HUES64 (cell line): ENCODE measurements around the gene GRAMD1B.
A peak's percentile ranks its signal among the peaks of the same experiment; 100 is the strongest.

ENCODE experiments used
- H3K27ac ChIP-seq: 2 replicates; pipeline ENCODE4 v1.7.0; 2013; ENCODE audit warnings: low read depth, low read length, inconsistent platforms
- H3K27me3 ChIP-seq: 2 replicates; pipeline ENCODE4 v1.6.1; 2013; ENCODE audit warnings: mild to moderate bottlenecking, low read length; ENCODE audit not compliant: insufficient read depth
- H3K36me3 ChIP-seq: 2 replicates; pipeline ENCODE4 v1.6.1; 2013; ENCODE audit warnings: mild to moderate bottlenecking, low read length; ENCODE audit not compliant: insufficient read depth
- H3K4me1 ChIP-seq: 2 replicates; pipeline ENCODE4 v1.6.1; 2013; ENCODE audit warnings: mild to moderate bottlenecking, low read length, moderate library complexity; ENCODE audit not compliant: insufficient read depth
- H3K4me3 ChIP-seq: 2 replicates; pipeline ENCODE4 v1.5.1; 2013; ENCODE audit warnings: mild to moderate bottlenecking, low read length, moderate library complexity
- H3K9ac ChIP-seq: 2 replicates; pipeline ENCODE4 v1.6.1; 2013; ENCODE audit warnings: mild to moderate bottlenecking, low read depth, low read length
- H3K9me3 ChIP-seq: 2 replicates; pipeline ENCODE4 v1.6.1; 2013; ENCODE audit warnings: low read depth, low read length; ENCODE audit not compliant: insufficient read depth
- WGBS: fragments of 150-250, 120-280 bp; methylation state at CpG from one replicate; pipeline ENCODE4 v1.1.7; 2013; ENCODE audit warnings: missing lambda C conversion rate; 5-methylcytosine and 5-hydroxymethylcytosine counted together

GRAMD1B gene

DNA sequence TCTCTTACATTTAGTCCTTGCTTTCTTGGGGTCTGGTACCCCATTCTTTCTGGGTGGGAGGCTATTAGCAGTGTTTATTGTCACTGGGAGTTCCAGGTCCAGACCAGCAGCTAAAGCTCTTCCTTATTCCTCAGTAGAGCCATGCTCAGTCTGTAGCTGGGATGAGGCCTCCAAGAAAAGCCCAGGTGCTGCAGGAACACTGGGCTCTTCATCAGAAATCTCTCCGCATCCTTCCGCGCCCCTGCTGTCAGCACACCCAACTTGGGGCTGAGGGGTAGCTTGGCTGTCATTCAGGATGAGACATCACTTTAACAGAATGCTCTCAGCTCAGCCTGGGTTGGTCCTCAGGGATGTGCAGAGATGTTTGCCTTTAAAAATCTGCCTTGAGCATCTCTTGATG, 97.5 kb downstream of the GRAMD1B start:
- H3K27me3 ChIP-seq: no peaks in the 10 kb centered on the region
- H3K27ac ChIP-seq: no peak overlapping the region
- no peaks in the 10 kb centered on the region for H3K9me3 ChIP-seq
- peaks cover 28% of the 10 kb centered on the region for H3K4me1 ChIP-seq
- no peaks in the 10 kb centered on the region for H3K36me3 ChIP-seq
- H3K4me3 ChIP-seq: no peak overlapping the region
- WGBS: 96% methylated on average over 3 of the region's 3 CpGs
- no peak overlapping the region for H3K9ac ChIP-seq

DNA sequence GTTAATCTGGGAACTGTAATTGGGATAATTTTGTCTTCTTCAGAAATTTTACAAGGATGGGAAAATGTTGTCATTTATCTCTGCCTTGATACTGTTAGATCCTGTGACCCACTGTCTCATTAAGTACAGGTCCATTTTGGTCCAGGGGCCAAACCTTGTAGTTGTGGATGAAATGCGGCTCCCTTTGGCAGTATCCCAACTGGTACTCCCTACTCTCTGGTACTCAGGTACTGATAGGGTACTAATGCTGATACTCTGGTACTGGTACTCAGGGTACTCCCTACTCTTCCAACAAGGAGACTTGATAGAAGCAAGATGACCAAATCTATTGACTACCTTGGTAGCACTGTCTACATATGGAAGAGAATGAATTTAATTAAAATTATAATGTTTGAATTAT, 97.9 kb downstream of the GRAMD1B start:
- WGBS: 88% methylated on average over 1 of the region's 1 CpG
- H3K4me1 ChIP-seq: peaks cover 28% of the 10 kb centered on the region
- no peaks in the 10 kb centered on the region for H3K36me3 ChIP-seq
- H3K27ac ChIP-seq: no peak overlapping the region
- H3K9ac ChIP-seq: no peak overlapping the region
- H3K27me3 ChIP-seq: no peaks in the 10 kb centered on the region
- no peaks in the 10 kb centered on the region for H3K9me3 ChIP-seq
- no peak overlapping the region for H3K4me3 ChIP-seq

- Histone ChIP-seq H3K27ac (no peak overlapping the region), H3K4me1 (peaks cover 24% of the 10 kb centered on the region), H3K27me3 (no peaks in the 10 kb centered on the region), H3K4me3 (no peak overlapping the region), H3K9me3 (no peaks in the 10 kb centered on the region), H3K36me3 (no peaks in the 10 kb centered on the region), H3K9ac (no peak overlapping the region)
- 88% methylated on average over 7 of the region's 7 CpGs for WGBS
Observed at GRCh38 chr11:123531325-123531724, 101.3 kb downstream of the GRAMD1B start.

DNA sequence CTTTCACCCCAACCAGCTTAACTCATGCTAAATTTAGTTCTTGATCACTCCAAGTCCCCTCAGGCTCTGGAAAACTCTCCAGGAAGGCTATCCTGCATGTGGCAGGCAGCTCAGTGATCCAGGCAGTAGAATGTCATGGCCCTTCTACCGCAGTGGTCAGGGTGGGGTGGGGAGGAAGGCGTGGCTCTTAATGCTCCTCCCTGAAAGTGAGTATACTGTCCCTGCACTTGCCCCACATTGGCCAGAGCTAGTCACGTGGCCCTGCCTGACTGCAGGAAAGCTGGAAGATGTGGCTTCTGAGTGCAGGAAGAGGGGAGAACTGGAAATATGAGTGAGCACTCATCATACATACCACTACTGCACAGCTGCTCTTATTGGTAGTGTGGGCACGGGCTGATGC, 102.1 kb downstream of the GRAMD1B start:
- whole genome bisulfite sequencing: 93% methylated on average over 4 of the region's 4 CpGs
- Histone ChIP-seq H3K4me3 (no peak overlapping the region), H3K9me3 (no peaks in the 10 kb centered on the region), H3K27ac (no peak overlapping the region), H3K9ac (no peak overlapping the region), H3K36me3 (no peaks in the 10 kb centered on the region), H3K4me1 (peaks cover 30% of the 10 kb centered on the region), H3K27me3 (no peaks in the 10 kb centered on the region)

GRCh38 chr11:123535401-123535800, 105.3 kb downstream of the GRAMD1B start:
- Histone ChIP-seq H3K27me3 (no peaks in the 10 kb centered on the region), H3K4me1 (peaks cover 42% of the 10 kb centered on the region)
- WGBS: 94% methylated on average over 4 of the region's 4 CpGs

GRCh38 chr11:123536690-123537437, 106.8 kb downstream of the GRAMD1B start:
- 56% methylated on average over 2 of the region's 2 CpGs for WGBS
- H3K9me3 ChIP-seq: no peaks in the 10 kb centered on the region
- H3K27ac ChIP-seq: peak overlapping the region; percentile 98
- no peaks in the 10 kb centered on the region for H3K27me3 ChIP-seq
- H3K9ac ChIP-seq: peak overlapping the region; percentile 34; the same call in 1 of the 2 replicates
- H3K36me3 ChIP-seq: no peaks in the 10 kb centered on the region
- H3K4me1 ChIP-seq: peaks cover 33% of the 10 kb centered on the region
- H3K4me3 ChIP-seq: peak overlapping the region; percentile 15

More at GRCh38 chr11:123535401-123535800, 105.3 kb downstream of the GRAMD1B start:
- H3K9me3 ChIP-seq: no peaks in the 10 kb centered on the region
- no peak overlapping the region for H3K4me3 ChIP-seq
- no peaks in the 10 kb centered on the region for H3K36me3 ChIP-seq
- H3K9ac ChIP-seq: no peak overlapping the region
- H3K27ac ChIP-seq: peak overlapping the region; percentile 98; the same call in 1 of the 2 replicates

DNA sequence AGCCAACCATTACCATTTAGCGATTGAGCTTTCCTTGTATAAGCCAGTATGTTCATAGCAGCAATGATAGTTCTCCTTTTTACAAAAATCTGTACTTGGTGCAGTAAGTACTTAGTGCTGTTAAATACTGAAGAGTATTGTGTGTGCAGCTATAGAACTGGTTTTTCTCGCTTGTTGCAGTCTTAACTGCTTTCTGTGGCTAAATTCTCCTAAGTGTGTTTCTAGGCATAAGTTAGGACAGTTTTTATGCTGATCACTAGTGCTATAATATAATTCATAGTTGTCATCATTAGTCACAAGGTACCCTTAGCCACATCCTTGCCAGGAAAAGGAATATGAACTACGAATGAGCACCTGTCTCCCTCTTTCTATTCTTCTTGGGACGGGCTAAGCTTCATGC, 107.7 kb downstream of the GRAMD1B start:
- Histone ChIP-seq H3K4me1 (peaks cover 33% of the 10 kb centered on the region), H3K9me3 (no peaks in the 10 kb centered on the region), H3K36me3 (no peaks in the 10 kb centered on the region), H3K27me3 (no peaks in the 10 kb centered on the region), H3K27ac (peak overlapping the region; percentile 98), H3K9ac (peak overlapping the region; percentile 34; the same call in 1 of the 2 replicates), H3K4me3 (0 out of 2 replicates have a peak overlapping the region, but pooled peaks have one; percentile 15)
- WGBS: 86% methylated on average over 4 of the region's 4 CpGs

DNA sequence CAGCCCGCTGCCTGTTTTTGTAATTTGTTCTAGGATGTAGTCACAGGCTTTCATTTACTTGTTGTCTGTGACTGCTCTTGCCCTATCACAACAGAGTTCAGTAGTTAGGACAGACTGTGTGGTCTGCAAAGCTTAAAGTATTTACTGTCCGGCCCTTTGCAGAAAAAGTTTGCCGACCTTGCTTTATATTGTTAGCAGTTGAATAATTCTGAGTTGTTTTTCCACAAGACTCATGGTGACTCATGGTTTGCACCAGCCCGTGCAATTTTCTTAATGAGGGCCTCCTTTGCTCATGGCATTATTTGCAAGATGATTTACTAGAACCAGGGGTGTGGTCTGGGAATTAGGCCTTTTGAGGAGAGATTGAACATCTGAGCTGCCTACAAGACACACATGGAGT, 113.7 kb downstream of the GRAMD1B start:
- H3K9me3 ChIP-seq: no peaks in the 10 kb centered on the region
- H3K9ac ChIP-seq: no peak overlapping the region
- no peak overlapping the region for H3K4me3 ChIP-seq
- H3K4me1 ChIP-seq: peaks cover 9% of the 10 kb centered on the region; the same call in 1 of the 2 replicates
- 97% methylated on average over 4 of the region's 4 CpGs for WGBS
- no peak overlapping the region for H3K27ac ChIP-seq
- no peaks in the 10 kb centered on the region for H3K27me3 ChIP-seq
- no peaks in the 10 kb centered on the region for H3K36me3 ChIP-seq

GRCh38 chr11:123544631-123545375, 114.7 kb downstream of the GRAMD1B start:
- Histone ChIP-seq H3K4me3 (no peak overlapping the region), H3K4me1 (peaks cover 13% of the 10 kb centered on the region; the same call in 1 of the 2 replicates), H3K9ac (no peak overlapping the region), H3K27me3 (no peaks in the 10 kb centered on the region), H3K27ac (no peak overlapping the region), H3K9me3 (no peaks in the 10 kb centered on the region), H3K36me3 (no peaks in the 10 kb centered on the region)
- WGBS: 90% methylated on average over 16 of the region's 16 CpGs

DNA sequence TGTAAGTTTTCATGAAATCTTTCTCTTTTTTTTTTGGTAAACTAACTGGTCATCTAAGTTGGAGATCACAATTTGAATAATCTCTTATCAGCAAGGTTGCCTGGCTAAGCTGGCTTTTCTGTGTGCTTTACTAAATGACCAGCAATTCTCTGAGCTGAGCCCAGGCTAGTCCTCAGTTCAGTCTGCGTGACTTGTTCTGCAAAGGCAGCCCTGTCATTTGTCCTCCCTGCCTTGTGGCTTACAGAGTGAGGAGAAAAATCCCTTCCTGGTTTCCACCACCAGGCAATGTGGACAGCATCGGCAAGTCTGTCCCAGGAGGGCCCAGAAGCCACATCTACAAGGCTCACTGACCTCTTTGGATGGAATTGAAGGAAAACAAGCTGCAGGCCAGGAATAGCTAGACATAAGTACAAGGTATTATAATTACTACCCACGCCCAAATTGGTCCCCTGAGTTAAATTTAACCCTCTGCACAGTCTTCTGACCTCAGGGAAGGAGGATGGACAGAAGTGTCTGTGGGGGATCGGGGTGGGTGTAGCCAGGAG, 115.7 kb downstream of the GRAMD1B start:
- H3K27me3 ChIP-seq: no peaks in the 10 kb centered on the region
- no peaks in the 10 kb centered on the region for H3K9me3 ChIP-seq
- peaks cover 23% of the 10 kb centered on the region; the same call in 1 of the 2 replicates for H3K4me1 ChIP-seq
- WGBS: 92% methylated on average over 3 of the region's 4 CpGs
- H3K9ac ChIP-seq: no peak overlapping the region
- H3K4me3 ChIP-seq: no peak overlapping the region
- no peaks in the 10 kb centered on the region for H3K36me3 ChIP-seq
- no peak overlapping the region for H3K27ac ChIP-seq

GRCh38 chr11:123546515-123546914, 116.4 kb downstream of the GRAMD1B start:
- H3K4me1 ChIP-seq: peaks cover 25% of the 10 kb centered on the region; the same call in 1 of the 2 replicates
- H3K9me3 ChIP-seq: no peaks in the 10 kb centered on the region
- no peak overlapping the region for H3K27ac ChIP-seq
- H3K36me3 ChIP-seq: no peaks in the 10 kb centered on the region
- H3K4me3 ChIP-seq: no peak overlapping the region
- WGBS: 90% methylated on average over 2 of the region's 2 CpGs
- no peaks in the 10 kb centered on the region for H3K27me3 ChIP-seq
- H3K9ac ChIP-seq: no peak overlapping the region
